ENCODE data around the gene ZNF611.

The ZNF611 gene

GRCh38 chr19:52662631-52663030, 72.2 kb downstream of the ZNF611 start:
- Histone ChIP-seq H3K36me3 (ENCODE audit: control insufficient read depth, low read length) (peaks cover 73% of the 10 kb centered on the region), H3K4me2 (ENCODE audit: low read length) (no peak overlapping the region), H3K27me3 (ENCODE audit: control insufficient read depth, low read length) (no peaks in the 10 kb centered on the region), H3K4me3 (ENCODE audit: low read length) (no peak overlapping the region), H3K79me2 (ENCODE audit: control insufficient read depth, low read length) (peaks cover 29% of the 10 kb centered on the region), H3K9me3 (ENCODE audit: control insufficient read depth, insufficient read depth, low read length) (no peaks in the 10 kb centered on the region), H3K27ac (ENCODE audit: low read depth, low read length) (no peak overlapping the region), H4K20me1 (ENCODE audit: control insufficient read depth, insufficient read depth, low read depth, low read length) (no peaks in the 10 kb centered on the region), H3K9me2 (replicated peaks; ENCODE audit: control insufficient read depth, low read length) (no peaks in the 10 kb centered on the region), H3F3A (ENCODE audit: control insufficient read depth, insufficient read depth) (no peaks in the 10 kb centered on the region), H3K4me1 (ENCODE audit: control insufficient read depth, low read length) (no peaks in the 10 kb centered on the region)
- no peak for TF ChIP-seq CTCF (IDR thresholded peaks at IDR 0.05; ENCODE audit: low read depth, low read length, poor library complexity, severe bottlenecking)
- TF ChIP-seq EZH2phosphoT487 (IDR thresholded peaks at IDR 0.05; ENCODE audit: borderline replicate concordance, low read length), result no peak

- Histone ChIP-seq H3K9me3 (ENCODE audit: control insufficient read depth, insufficient read depth, low read length) (no peaks in the 10 kb centered on the region), H3K4me3 (ENCODE audit: low read length) (no peak overlapping the region), H3K36me3 (ENCODE audit: control insufficient read depth, low read length) (peaks cover 85% of the 10 kb centered on the region), H4K20me1 (ENCODE audit: control insufficient read depth, insufficient read depth, low read depth, low read length) (no peaks in the 10 kb centered on the region), H3K27ac (ENCODE audit: low read depth, low read length) (no peak overlapping the region), H3F3A (ENCODE audit: control insufficient read depth, insufficient read depth) (no peaks in the 10 kb centered on the region), H3K79me2 (ENCODE audit: control insufficient read depth, low read length) (peaks cover 27% of the 10 kb centered on the region), H3K4me2 (ENCODE audit: low read length) (no peak overlapping the region), H3K27me3 (ENCODE audit: control insufficient read depth, low read length) (no peaks in the 10 kb centered on the region), H3K4me1 (ENCODE audit: control insufficient read depth, low read length) (no peaks in the 10 kb centered on the region), H3K9me2 (replicated peaks; ENCODE audit: control insufficient read depth, low read length) (no peaks in the 10 kb centered on the region)
- TF ChIP-seq EZH2phosphoT487 (IDR thresholded peaks at IDR 0.05; ENCODE audit: borderline replicate concordance, low read length), result no peak
- TF ChIP-seq CTCF (IDR thresholded peaks at IDR 0.05; ENCODE audit: low read depth, low read length, poor library complexity, severe bottlenecking), result no peak
These were observed 73.9 kb downstream of the ZNF611 start for GRCh38 chr19:52660981-52661380.

- Histone ChIP-seq H3K27me3 (ENCODE audit: control insufficient read depth, low read length) (no peaks in the 10 kb centered on the region), H3K27ac (ENCODE audit: low read depth, low read length) (no peak overlapping the region), H4K20me1 (ENCODE audit: control insufficient read depth, insufficient read depth, low read depth, low read length) (no peaks in the 10 kb centered on the region), H3K9me3 (ENCODE audit: control insufficient read depth, insufficient read depth, low read length) (no peaks in the 10 kb centered on the region), H3K4me1 (ENCODE audit: control insufficient read depth, low read length) (no peaks in the 10 kb centered on the region), H3K36me3 (ENCODE audit: control insufficient read depth, low read length) (peaks cover 90% of the 10 kb centered on the region), H3K4me3 (ENCODE audit: low read length) (no peak overlapping the region), H3K4me2 (ENCODE audit: low read length) (no peak overlapping the region), H3F3A (ENCODE audit: control insufficient read depth, insufficient read depth) (no peaks in the 10 kb centered on the region), H3K9me2 (replicated peaks; ENCODE audit: control insufficient read depth, low read length) (no peaks in the 10 kb centered on the region), H3K79me2 (ENCODE audit: control insufficient read depth, low read length) (peaks cover 11% of the 10 kb centered on the region)
- TF ChIP-seq CTCF (IDR thresholded peaks at IDR 0.05; ENCODE audit: low read depth, low read length, poor library complexity, severe bottlenecking) (no peak), EZH2phosphoT487 (IDR thresholded peaks at IDR 0.05; ENCODE audit: borderline replicate concordance, low read length) (no peak)
These were observed 75.8 kb downstream of the ZNF611 start for GRCh38 chr19:52659013-52659412.

- no peaks in the 10 kb centered on the region for H3K27me3 ChIP-seq (ENCODE audit: control insufficient read depth, low read length)
- H3K79me2 ChIP-seq (ENCODE audit: control insufficient read depth, low read length), result peaks cover 11% of the 10 kb centered on the region
- H3K9me2 ChIP-seq (replicated peaks; ENCODE audit: control insufficient read depth, low read length), result no peaks in the 10 kb centered on the region
- H3K4me3 ChIP-seq (ENCODE audit: low read length), result no peak overlapping the region
- no peaks in the 10 kb centered on the region for H4K20me1 ChIP-seq (ENCODE audit: control insufficient read depth, insufficient read depth, low read depth, low read length)
- no peaks in the 10 kb centered on the region for H3K9me3 ChIP-seq (ENCODE audit: control insufficient read depth, insufficient read depth, low read length)
- no peak overlapping the region for H3K27ac ChIP-seq (ENCODE audit: low read depth, low read length)
- H3F3A ChIP-seq (ENCODE audit: control insufficient read depth, insufficient read depth), result no peaks in the 10 kb centered on the region
- no peak overlapping the region for H3K4me2 ChIP-seq (ENCODE audit: low read length)
- H3K36me3 ChIP-seq (ENCODE audit: control insufficient read depth, low read length), result peaks cover 94% of the 10 kb centered on the region
- TF ChIP-seq CTCF (IDR thresholded peaks at IDR 0.05; ENCODE audit: low read depth, low read length, poor library complexity, severe bottlenecking) (no peak), EZH2phosphoT487 (IDR thresholded peaks at IDR 0.05; ENCODE audit: borderline replicate concordance, low read length) (no peak)
- H3K4me1 ChIP-seq (ENCODE audit: control insufficient read depth, low read length), result no peaks in the 10 kb centered on the region
These were observed 76.2 kb downstream of the ZNF611 start for GRCh38 chr19:52658595-52658994.

All from DOHH2 (cell line).